IPS-18a (cell line): Measurements from ENCODE around the gene DYNC2I2.
"Not testable (repeated sequence)": the region's sequence is repeated elsewhere in the genome, so short reads cannot be mapped to it uniquely, and the experiment has no call there.

Experiments used
- H3K27ac ChIP-seq: one replicate; pipeline ENCODE4 v1.5.1; 2013; ENCODE audit warnings: low read length
- H3K27me3 ChIP-seq: one replicate; pipeline ENCODE4 v1.6.1; 2013; ENCODE audit warnings: mild to moderate bottlenecking, low read length; ENCODE audit not compliant: control insufficient read depth, insufficient read depth
- H3K36me3 ChIP-seq: one replicate; pipeline ENCODE4 v1.6.1; 2013; ENCODE audit warnings: low read depth, low read length; ENCODE audit not compliant: control insufficient read depth
- H3K4me1 ChIP-seq: one replicate; pipeline ENCODE4 v1.6.1; 2013; ENCODE audit warnings: low read depth, low read length; ENCODE audit not compliant: control insufficient read depth
- H3K4me3 ChIP-seq: one replicate; pipeline ENCODE4 v1.5.1; 2013; ENCODE audit warnings: low read length
- H3K9ac ChIP-seq: one replicate; pipeline ENCODE4 v1.6.1; 2013; ENCODE audit warnings: mild to moderate bottlenecking, low read length, moderate library complexity
- H3K9me3 ChIP-seq: one replicate; pipeline ENCODE4 v1.6.1; 2013; ENCODE audit warnings: low read depth, low read length; ENCODE audit not compliant: control insufficient read depth

DYNC2I2 gene

DNA sequence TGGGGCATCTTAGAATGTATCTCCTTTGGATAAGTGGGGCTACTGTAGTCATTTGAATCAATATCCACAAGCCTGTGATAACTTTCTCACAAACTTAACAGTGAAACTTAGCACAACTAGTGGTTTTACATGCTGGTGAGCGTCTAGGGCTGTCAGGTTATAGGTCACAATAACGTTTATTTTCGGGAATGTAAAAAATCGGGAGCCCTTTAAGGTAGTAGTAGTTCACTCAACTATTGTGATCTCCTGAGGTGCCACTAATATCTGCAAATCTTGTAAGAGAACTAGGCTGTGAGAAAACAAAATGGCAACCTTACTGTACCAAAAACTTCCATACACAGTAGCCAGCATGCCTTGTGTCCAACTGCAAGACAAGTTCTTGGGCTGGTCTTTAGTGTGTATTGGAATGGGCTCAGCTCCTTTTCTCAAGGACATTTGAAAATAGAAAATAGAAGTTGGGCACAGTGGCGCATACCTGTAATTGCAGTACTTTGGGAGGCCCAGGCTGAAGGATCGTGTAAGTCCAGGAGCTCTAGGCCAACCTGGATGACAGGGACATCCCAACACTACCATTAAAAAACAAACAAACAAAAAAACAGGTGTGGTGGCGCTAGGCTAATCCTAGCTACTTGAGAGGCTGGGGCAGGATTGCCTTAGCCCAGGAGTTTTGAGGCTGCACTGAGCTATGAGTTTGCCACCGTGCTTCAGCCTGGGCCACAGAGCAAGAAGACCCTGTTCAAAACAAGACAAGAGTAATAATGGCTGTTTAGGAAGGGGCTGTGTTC lies 40.5 kb upstream of the DYNC2I2 start:
- H3K27ac ChIP-seq: no peak overlapping the region
- no peaks in the 10 kb centered on the region for H3K9me3 ChIP-seq
- no peaks in the 10 kb centered on the region for H3K27me3 ChIP-seq
- no peak overlapping the region for H3K9ac ChIP-seq
- no peaks in the 10 kb centered on the region for H3K4me1 ChIP-seq
- peaks cover 43% of the 10 kb centered on the region for H3K36me3 ChIP-seq
- no peak overlapping the region for H3K4me3 ChIP-seq

DNA sequence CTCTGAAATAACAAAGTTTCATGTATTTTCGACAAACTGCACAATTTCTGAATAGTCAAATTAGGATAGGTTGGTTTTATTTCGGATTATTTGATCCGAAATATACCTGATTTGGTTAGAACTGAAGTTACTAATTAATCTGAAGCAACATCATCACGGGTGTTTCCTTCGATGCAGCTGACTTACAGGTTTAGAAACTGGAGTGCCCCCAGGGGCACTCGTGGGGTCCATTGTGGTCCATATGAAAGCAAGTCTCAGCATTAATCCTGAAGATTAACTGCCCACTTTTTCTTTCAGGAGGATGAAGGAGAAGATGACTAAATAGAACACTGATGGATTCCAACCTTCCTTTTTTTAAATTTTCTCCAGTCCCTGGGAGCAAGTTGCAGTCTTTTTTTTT lies 37.7 kb upstream of the DYNC2I2 start:
- Histone ChIP-seq H3K27ac (no peak overlapping the region), H3K9ac (no peak overlapping the region), H3K36me3 (peaks cover 60% of the 10 kb centered on the region), H3K9me3 (no peaks in the 10 kb centered on the region), H3K27me3 (no peaks in the 10 kb centered on the region), H3K4me1 (peaks cover 8% of the 10 kb centered on the region), H3K4me3 (no peak overlapping the region)

DNA sequence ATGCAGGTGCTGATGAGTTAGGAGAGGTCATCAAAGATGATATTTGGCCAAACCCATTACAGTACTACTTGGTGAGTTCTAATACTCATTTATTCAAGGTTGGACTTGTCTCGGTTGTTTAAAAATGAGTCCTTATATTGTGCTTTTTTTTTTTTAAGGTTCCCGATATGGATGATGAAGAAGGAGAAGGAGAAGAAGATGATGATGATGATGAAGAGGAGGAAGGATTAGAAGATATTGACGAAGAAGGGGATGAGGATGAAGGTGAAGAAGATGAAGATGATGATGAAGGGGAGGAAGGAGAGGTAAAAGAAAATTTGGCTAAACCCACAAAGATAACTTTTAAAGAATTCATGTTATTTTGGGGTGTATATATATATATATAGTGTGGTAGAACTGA lies 37.1 kb upstream of the DYNC2I2 start:
- not testable (repeated sequence) for H3K4me1 ChIP-seq, H3K9me3 ChIP-seq, H3K4me3 ChIP-seq, H3K27ac ChIP-seq, H3K27me3 ChIP-seq, H3K9ac ChIP-seq
- peaks cover 60% of the 10 kb centered on the region for H3K36me3 ChIP-seq

DNA sequence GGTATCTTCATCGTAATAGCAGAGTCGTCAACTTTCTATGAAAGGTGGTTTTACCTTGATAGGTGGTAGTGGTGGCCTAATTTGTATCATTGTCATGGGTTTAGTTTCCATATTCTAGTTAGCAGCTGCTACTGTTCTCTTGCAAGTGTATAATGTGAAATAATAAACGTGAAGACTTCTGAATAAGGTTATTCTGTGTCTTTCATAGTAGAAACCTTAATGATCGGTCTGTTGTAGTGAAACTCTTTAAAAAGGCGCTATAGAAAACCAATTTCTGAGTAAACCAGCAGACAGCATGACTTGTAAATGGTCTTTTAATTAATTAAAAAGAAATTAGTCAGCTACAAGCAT lies 34.0 kb upstream of the DYNC2I2 start:
- Histone ChIP-seq H3K4me1 (peaks cover 25% of the 10 kb centered on the region), H3K9ac (peak overlapping the region; percentile 81), H3K27ac (peak overlapping the region; percentile 10), H3K9me3 (no peaks in the 10 kb centered on the region), H3K4me3 (peak overlapping the region; percentile 93), H3K27me3 (no peaks in the 10 kb centered on the region), H3K36me3 (peaks cover 53% of the 10 kb centered on the region)

DNA sequence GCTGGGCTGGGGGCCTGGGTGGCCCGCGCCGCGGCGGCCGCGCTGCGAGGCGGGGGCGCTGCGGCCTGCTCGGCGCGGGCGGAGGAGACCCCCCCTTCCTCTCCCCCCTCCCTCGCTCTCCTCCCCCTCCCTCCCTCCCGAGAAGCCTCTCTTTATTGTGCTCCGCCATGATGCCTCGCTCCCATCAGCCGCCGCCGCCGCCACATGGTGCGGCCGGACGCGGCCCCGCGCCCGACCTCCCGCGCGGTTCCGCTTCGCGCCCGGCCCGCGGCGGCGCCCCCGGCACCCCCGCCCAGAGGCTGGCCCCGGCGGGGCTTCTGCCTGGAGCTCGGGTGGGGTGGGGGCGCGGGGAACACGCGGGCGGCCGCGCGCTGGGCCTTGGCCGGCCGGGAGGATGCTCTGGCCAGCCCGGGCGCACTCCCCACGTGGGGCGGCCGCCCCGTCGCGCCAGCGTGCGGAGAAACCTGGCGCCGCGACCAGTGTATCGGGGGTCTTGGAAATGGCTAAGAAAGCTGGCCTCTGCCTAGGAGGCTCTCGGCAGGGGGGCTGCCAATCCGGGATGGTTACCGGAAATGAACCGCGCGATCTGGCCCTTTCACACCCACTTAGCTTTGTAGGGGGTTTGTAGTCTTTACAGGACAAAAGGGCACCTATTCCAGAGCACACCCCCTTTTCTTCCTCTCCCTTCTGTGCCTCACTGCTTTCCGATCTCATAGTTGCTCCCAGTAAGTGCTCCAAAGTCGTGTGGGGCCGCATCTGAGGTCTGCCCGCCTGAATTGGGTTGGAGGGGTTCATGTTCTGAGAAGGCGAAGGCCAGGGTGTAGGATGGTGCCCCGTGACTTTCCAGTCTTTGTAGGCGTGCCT lies 33.4 kb upstream of the DYNC2I2 start:
- no peaks in the 10 kb centered on the region for H3K27me3 ChIP-seq
- peaks cover 54% of the 10 kb centered on the region for H3K36me3 ChIP-seq

DNA sequence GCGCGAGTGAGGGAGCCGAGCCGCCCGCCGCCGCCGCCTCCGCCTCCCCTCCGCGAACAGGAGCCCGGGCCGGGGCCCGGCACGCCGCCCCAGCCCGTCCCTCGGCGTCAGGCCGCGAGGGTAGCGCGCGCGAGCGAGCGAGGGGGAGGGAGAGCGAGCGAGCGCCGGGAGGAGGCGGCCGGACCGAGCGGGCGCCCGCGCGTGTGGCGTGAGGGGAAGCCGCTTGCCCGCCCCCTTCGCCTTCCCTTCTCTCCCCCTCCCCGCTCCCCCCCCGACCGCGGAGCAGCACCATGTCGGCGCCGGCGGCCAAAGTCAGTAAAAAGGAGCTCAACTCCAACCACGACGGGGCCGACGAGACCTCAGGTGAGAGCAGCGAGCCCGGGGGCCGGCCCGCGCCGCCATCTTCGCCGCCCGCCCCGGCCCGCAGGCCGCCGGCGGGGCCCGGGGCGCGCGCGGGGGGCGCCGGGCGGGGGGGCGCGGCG lies 32.7 kb upstream of the DYNC2I2 start:
- peaks cover 25% of the 10 kb centered on the region for H3K4me1 ChIP-seq
- no peak overlapping the region for H3K27ac ChIP-seq

More for the DNA sequence above, 33.4 kb upstream of the DYNC2I2 start:
- peak overlapping the region; percentile 93 for H3K4me3 ChIP-seq
- H3K4me1 ChIP-seq: peaks cover 25% of the 10 kb centered on the region
- H3K9me3 ChIP-seq: no peaks in the 10 kb centered on the region
- H3K27ac ChIP-seq: peak overlapping the region; percentile 10
- peak overlapping the region; percentile 81 for H3K9ac ChIP-seq

DNA sequence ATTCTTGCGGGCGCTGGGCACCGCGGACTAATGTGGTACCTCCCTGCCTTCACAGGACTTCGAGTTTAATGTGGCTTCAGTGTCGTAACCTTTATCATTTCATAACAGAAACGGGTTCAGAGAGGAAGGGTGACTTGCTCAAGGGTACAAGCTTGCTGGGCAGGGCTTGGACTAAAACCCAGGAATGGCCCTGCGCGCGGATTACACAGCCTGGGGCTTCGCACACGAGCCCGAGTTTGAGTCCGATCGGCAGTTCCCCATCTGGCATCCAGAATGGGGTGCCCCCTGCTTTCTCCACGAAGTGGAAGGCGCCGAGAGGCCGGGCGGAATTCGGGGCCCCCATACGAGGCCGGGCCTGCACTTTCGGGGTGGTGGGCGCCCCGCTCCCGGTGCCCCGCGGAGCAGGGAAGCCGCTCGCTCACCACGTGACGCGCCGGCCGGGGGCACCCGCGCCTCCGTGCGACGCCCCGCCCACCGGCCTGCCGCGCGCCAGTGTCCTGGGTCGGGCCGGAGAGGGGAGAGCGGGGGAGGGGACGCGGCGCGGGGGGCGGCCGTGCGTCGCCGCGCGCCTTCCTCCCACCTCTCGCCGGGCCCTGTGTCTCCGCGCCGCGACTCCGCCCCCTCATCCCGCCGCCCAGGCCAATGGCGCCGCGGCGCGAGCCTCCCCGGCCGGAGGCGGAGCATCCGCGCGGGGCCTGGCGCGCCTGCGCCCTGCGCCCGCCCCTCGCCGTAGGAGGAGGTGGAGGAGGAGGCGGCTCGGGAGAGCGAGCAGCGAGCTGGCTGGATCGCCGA lies 32.0 kb upstream of the DYNC2I2 start, which contains the start of gene SET:
SET (plus strand) TSS at position 722 of the 792 bp plus-strand sequence. CDS start 361 bp downstream, outside the sequence.
- Histone ChIP-seq H3K4me3 (peak within 1 kb of the TSS; percentile 93), H3K27ac (peak within 1 kb of the TSS; percentile 43), H3K4me1 (peaks cover 25% of the 10 kb centered on the region), H3K9me3 (no peaks in the 10 kb centered on the region), H3K27me3 (no peaks in the 10 kb centered on the region), H3K36me3 (peaks cover 46% of the 10 kb centered on the region), H3K9ac (peak within 1 kb of the TSS; percentile 81)

More for the DNA sequence above, 32.7 kb upstream of the DYNC2I2 start:
- no peaks in the 10 kb centered on the region for H3K9me3 ChIP-seq
- peak overlapping the region; percentile 61 for H3K9ac ChIP-seq
- peak overlapping the region; percentile 44 for H3K4me3 ChIP-seq
- H3K27me3 ChIP-seq: no peaks in the 10 kb centered on the region
- peaks cover 53% of the 10 kb centered on the region for H3K36me3 ChIP-seq

DNA sequence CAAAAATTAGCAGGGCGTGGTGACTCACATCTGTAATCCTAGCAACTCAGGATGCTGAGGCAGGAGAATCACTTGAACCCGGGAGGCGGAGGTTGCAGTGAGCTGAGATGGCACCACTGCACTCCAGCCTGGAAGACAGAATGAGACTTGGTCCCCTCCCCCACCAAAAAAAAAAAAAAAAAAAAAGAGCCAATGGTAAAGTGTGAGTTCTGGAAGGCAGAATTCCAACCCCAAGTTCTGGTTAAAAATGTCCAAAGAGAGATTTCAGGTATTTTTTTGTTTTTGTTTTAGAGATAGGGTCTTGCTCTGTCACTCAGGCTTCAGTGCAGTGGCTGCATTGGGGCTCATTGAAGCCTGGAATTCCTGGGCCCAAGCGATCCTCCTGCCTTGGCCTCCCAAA lies 30.8 kb upstream of the DYNC2I2 start:
- Histone ChIP-seq H3K27ac (no peak overlapping the region), H3K4me1 (peaks cover 25% of the 10 kb centered on the region), H3K36me3 (peaks cover 34% of the 10 kb centered on the region), H3K4me3 (peak overlapping the region; percentile 23), H3K9ac (no peak overlapping the region), H3K9me3 (no peaks in the 10 kb centered on the region), H3K27me3 (no peaks in the 10 kb centered on the region)

DNA sequence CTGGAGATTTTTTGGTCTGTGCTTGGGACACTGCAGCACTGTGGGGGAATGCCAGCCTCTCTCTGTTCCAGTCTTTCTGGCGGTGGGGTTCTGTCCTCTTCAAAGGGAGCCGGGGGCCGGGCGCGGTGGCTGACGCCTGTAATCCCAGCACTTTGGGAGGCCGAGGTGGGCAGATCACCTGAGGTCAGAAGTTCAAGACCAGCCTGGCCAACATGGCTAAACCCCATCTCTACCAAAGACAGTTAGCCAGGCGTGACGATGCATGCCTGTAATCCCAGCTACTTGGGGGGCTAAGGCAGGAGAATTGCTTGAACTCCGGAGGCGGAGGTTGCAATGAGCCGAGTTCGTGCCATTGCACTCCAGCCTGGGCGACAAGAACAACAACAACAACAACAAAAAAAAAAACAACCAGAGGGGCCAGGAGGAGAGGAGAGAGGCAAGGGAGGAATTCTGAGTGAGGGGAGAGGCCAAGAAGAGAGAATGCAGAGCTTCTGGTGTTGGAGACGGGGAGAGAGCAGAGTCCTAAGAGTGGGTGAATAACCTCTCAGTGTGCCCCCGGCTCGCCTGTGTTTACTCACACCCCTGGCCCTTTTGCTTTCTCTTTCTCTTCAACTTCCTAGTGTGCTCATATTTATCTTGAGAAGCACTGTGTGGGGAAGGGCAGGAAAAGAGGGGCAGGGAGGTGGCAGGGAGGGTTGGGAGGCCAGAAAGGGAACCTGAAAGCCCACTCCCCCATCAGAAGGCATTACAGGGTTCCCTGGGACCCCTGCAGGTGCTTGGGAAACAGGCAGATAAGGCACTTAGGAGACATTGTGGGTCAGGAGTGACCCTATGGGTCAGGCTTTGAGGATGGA lies 29.2 kb upstream of the DYNC2I2 start:
- Histone ChIP-seq H3K4me3 (peak overlapping the region; percentile 94), H3K9ac (no peak overlapping the region), H3K36me3 (peaks cover 18% of the 10 kb centered on the region), H3K27ac (no peak overlapping the region), H3K27me3 (no peaks in the 10 kb centered on the region), H3K4me1 (peaks cover 19% of the 10 kb centered on the region), H3K9me3 (no peaks in the 10 kb centered on the region)

DNA sequence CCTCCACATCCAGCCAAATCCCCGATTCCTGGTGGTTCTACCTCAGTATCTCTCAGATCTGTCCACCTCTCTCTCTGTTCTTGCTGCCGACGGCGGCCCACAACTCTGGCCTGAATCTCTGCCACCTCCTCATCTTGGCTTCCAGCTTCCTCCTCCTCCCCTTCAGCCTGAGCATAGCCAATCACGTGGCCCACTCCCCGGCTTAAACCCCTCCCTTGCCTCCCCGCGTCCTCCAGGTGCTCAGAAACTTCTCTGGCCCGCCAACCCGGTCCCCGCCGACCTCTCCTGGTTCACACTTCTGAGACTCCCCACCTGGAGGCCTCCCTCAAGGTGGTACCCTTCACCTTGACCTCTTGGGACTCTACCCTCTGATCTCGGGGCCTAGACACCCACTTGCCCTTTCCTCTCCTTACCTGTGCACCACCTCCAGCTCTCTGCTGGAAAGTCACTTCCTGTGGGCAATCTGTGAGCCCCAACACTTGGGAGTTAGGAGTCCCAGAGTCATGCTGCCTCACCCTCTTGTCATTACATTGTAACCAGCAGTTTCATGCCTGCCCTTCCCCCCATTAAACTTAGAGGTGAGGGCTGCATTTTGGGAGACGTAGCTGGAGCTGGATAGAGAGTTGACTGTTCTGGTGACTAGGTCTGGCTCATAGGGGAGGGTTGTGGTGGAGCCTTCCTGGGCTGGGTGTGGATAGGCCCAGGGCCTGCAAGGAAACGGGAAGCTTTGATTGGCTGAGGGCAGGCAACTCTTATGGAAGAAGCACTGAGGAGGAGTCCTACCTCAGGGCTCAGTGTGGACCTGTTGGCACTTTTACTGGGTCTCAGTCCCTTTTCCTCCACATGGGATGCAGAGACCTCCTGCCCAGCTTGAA lies 27.9 kb upstream of the DYNC2I2 start:
- no peaks in the 10 kb centered on the region for H3K27me3 ChIP-seq
- no peaks in the 10 kb centered on the region for H3K9me3 ChIP-seq
- peaks cover 17% of the 10 kb centered on the region for H3K4me1 ChIP-seq
- H3K9ac ChIP-seq: peak overlapping the region; percentile 94
- peaks cover 13% of the 10 kb centered on the region for H3K36me3 ChIP-seq
- peak overlapping the region; percentile 85 for H3K27ac ChIP-seq
- H3K4me3 ChIP-seq: peak overlapping the region; percentile 94
